ENCODE data around the gene ANKRD13B.

Gene ANKRD13B

GRCh38 chr17:29652976-29653375 is 60.0 kb downstream of the ANKRD13B start:
- no peak for ATAC-seq

GRCh38 chr17:29653995-29654714 is 61.2 kb downstream of the ANKRD13B start:
- no peak for TF ChIP-seq TCF4 (CRISPR knock-in tag; IDR thresholded peaks at IDR 0.05; ENCODE audit: borderline replicate concordance)
- TF ChIP-seq, protein P1, sequence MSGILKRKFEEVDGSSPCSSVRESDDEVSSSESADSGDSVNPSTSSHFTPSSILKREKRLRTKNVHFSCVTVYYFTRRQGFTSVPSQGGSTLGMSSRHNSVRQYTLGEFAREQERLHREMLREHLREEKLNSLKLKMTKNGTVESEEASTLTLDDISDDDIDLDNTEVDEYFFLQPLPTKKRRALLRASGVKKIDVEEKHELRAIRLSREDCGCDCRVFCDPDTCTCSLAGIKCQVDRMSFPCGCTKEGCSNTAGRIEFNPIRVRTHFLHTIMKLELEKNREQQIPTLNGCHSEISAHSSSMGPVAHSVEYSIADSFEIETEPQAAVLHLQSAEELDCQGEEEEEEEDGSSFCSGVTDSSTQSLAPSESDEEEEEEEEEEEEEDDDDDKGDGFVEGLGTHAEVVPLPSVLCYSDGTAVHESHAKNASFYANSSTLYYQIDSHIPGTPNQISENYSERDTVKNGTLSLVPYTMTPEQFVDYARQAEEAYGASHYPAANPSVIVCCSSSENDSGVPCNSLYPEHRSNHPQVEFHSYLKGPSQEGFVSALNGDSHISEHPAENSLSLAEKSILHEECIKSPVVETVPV (CRISPR knock-in tag; IDR thresholded peaks at IDR 0.05): no peak
- TF ChIP-seq ZNF70 (CRISPR knock-in tag; IDR thresholded peaks at IDR 0.05): no peak
- TF ChIP-seq, protein P2, sequence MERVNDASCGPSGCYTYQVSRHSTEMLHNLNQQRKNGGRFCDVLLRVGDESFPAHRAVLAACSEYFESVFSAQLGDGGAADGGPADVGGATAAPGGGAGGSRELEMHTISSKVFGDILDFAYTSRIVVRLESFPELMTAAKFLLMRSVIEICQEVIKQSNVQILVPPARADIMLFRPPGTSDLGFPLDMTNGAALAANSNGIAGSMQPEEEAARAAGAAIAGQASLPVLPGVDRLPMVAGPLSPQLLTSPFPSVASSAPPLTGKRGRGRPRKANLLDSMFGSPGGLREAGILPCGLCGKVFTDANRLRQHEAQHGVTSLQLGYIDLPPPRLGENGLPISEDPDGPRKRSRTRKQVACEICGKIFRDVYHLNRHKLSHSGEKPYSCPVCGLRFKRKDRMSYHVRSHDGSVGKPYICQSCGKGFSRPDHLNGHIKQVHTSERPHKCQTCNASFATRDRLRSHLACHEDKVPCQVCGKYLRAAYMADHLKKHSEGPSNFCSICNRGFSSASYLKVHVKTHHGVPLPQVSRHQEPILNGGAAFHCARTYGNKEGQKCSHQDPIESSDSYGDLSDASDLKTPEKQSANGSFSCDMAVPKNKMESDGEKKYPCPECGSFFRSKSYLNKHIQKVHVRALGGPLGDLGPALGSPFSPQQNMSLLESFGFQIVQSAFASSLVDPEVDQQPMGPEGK (CRISPR knock-in tag; IDR thresholded peaks at IDR 0.05; ENCODE audit: borderline replicate concordance): no peak
- TF ChIP-seq OSR1 (CRISPR knock-in tag; IDR thresholded peaks at IDR 0.05): no peak
- TF ChIP-seq, protein P3, sequence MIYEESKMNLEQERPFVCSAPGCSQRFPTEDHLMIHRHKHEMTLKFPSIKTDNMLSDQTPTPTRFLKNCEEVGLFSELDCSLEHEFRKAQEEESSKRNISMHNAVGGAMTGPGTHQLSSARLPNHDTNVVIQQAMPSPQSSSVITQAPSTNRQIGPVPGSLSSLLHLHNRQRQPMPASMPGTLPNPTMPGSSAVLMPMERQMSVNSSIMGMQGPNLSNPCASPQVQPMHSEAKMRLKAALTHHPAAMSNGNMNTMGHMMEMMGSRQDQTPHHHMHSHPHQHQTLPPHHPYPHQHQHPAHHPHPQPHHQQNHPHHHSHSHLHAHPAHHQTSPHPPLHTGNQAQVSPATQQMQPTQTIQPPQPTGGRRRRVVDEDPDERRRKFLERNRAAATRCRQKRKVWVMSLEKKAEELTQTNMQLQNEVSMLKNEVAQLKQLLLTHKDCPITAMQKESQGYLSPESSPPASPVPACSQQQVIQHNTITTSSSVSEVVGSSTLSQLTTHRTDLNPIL (CRISPR knock-in tag; IDR thresholded peaks at IDR 0.05; ENCODE audit: low read depth): no peak
- TF ChIP-seq, protein P4, sequence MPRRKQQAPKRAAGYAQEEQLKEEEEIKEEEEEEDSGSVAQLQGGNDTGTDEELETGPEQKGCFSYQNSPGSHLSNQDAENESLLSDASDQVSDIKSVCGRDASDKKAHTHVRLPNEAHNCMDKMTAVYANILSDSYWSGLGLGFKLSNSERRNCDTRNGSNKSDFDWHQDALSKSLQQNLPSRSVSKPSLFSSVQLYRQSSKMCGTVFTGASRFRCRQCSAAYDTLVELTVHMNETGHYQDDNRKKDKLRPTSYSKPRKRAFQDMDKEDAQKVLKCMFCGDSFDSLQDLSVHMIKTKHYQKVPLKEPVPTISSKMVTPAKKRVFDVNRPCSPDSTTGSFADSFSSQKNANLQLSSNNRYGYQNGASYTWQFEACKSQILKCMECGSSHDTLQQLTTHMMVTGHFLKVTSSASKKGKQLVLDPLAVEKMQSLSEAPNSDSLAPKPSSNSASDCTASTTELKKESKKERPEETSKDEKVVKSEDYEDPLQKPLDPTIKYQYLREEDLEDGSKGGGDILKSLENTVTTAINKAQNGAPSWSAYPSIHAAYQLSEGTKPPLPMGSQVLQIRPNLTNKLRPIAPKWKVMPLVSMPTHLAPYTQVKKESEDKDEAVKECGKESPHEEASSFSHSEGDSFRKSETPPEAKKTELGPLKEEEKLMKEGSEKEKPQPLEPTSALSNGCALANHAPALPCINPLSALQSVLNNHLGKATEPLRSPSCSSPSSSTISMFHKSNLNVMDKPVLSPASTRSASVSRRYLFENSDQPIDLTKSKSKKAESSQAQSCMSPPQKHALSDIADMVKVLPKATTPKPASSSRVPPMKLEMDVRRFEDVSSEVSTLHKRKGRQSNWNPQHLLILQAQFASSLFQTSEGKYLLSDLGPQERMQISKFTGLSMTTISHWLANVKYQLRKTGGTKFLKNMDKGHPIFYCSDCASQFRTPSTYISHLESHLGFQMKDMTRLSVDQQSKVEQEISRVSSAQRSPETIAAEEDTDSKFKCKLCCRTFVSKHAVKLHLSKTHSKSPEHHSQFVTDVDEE (CRISPR knock-in tag; IDR thresholded peaks at IDR 0.05): no peak
- no peak for TF ChIP-seq ZFP3 (CRISPR knock-in tag; IDR thresholded peaks at IDR 0.05)
- TF ChIP-seq ZNF8 (CRISPR knock-in tag; IDR thresholded peaks at IDR 0.05): no peak
- TF ChIP-seq TOX (CRISPR knock-in tag; IDR thresholded peaks at IDR 0.05; ENCODE audit: borderline replicate concordance): no peak
- TF ChIP-seq CSDC2 (CRISPR knock-in tag; IDR thresholded peaks at IDR 0.05): no peak
- TF ChIP-seq ISL1 (CRISPR knock-in tag; IDR thresholded peaks at IDR 0.05): no peak
- no peak for TF ChIP-seq PPARA (CRISPR knock-in tag; IDR thresholded peaks at IDR 0.05; ENCODE audit: borderline replicate concordance)
- TF ChIP-seq ZC3H10 (CRISPR knock-in tag; IDR thresholded peaks at IDR 0.05): no peak
- no peak for TF ChIP-seq SNAI2 (CRISPR knock-in tag; IDR thresholded peaks at IDR 0.05)
- no peak for TF ChIP-seq ZNF565 (CRISPR knock-in tag; conservative IDR thresholded peaks at IDR 0.05; ENCODE audit: low read depth)
- no peak for TF ChIP-seq ZFP30 (CRISPR knock-in tag; IDR thresholded peaks at IDR 0.05)
- no peak for TF ChIP-seq BACH2 (CRISPR knock-in tag; IDR thresholded peaks at IDR 0.05; ENCODE audit: borderline replicate concordance)
- TF ChIP-seq ESRRG (CRISPR knock-in tag; IDR thresholded peaks at IDR 0.05): no peak
- no peak for ATAC-seq

More at GRCh38 chr17:29652976-29653375, 60.0 kb downstream of the ANKRD13B start:
- TF ChIP-seq, protein P5, sequence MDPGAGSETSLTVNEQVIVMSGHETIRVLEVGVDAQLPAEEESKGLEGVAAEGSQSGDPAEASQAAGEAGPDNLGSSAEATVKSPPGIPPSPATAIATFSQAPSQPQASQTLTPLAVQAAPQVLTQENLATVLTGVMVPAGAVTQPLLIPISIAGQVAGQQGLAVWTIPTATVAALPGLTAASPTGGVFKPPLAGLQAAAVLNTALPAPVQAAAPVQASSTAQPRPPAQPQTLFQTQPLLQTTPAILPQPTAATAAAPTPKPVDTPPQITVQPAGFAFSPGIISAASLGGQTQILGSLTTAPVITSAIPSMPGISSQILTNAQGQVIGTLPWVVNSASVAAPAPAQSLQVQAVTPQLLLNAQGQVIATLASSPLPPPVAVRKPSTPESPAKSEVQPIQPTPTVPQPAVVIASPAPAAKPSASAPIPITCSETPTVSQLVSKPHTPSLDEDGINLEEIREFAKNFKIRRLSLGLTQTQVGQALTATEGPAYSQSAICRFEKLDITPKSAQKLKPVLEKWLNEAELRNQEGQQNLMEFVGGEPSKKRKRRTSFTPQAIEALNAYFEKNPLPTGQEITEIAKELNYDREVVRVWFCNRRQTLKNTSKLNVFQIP (CRISPR knock-in tag; IDR thresholded peaks at IDR 0.05; ENCODE audit: borderline replicate concordance, low read depth): no peak
- TF ChIP-seq ZNF70 (CRISPR knock-in tag; IDR thresholded peaks at IDR 0.05): no peak
- no peak for TF ChIP-seq BACH2 (CRISPR knock-in tag; IDR thresholded peaks at IDR 0.05; ENCODE audit: borderline replicate concordance)
- TF ChIP-seq ZNF565 (CRISPR knock-in tag; conservative IDR thresholded peaks at IDR 0.05; ENCODE audit: low read depth): no peak
- TF ChIP-seq ARNTL (CRISPR knock-in tag; IDR thresholded peaks at IDR 0.05; ENCODE audit: borderline replicate concordance, low read depth): no peak
- TF ChIP-seq SNAI2 (CRISPR knock-in tag; IDR thresholded peaks at IDR 0.05): no peak
- TF ChIP-seq ZFP30 (CRISPR knock-in tag; IDR thresholded peaks at IDR 0.05): no peak
- TF ChIP-seq, protein P2 (CRISPR knock-in tag; IDR thresholded peaks at IDR 0.05; ENCODE audit: borderline replicate concordance): no peak
- TF ChIP-seq ZC3H10 (CRISPR knock-in tag; IDR thresholded peaks at IDR 0.05): no peak
- no peak for TF ChIP-seq RARB (CRISPR knock-in tag; IDR thresholded peaks at IDR 0.05)
- TF ChIP-seq, protein P3 (CRISPR knock-in tag; IDR thresholded peaks at IDR 0.05; ENCODE audit: low read depth): no peak

Data from SK-N-SH treated with all-trans-retinoic acid at 6 μM for 48 hours (cell line).